Calu3 (cell line): ENCODE measurements around the gene HAS3. TPM values are rescaled to one million over a fixed set of nuclear protein-coding genes. Genes with fewer than 3 reads are reported as not detected.
"Not testable (repeated sequence)": the region's sequence is repeated elsewhere in the genome, so short reads cannot be mapped to it uniquely, and the experiment has no call there.

Source experiments
- BruUV-seq: library from RNA; stranded (reverse); fragments of 400-500 nt; replicated peaks from 2 replicates; lab custom pipeline; 2021; lab: Mats Ljungman, UMichigan
- CTCF ChIA-PET: fragments of 300-600 bp; sonication (Branson Sonifier 250); formaldehyde crosslinking; loops from one replicate; lab custom pipeline; 2022; ENCODE audit warnings: antibody characterized with exemption; lab: Charles Lee
- DNase-seq: peaks from one replicate; pipeline ENCODE4 v3.0.0; 2022
- H3K27ac Mint-ChIP-seq: one replicate; pipeline ENCODE4 v1.8.0; 2022; ENCODE audit warnings: mixed read lengths; ENCODE audit not compliant: unreplicated experiment
- H3K27me3 Mint-ChIP-seq: one replicate; pipeline ENCODE4 v1.8.0; 2022; ENCODE audit warnings: mixed read lengths; ENCODE audit not compliant: unreplicated experiment
- H3K36me3 Mint-ChIP-seq: one replicate; pipeline ENCODE4 v1.8.0; 2022; ENCODE audit warnings: mild to moderate bottlenecking, moderate library complexity, mixed read lengths; ENCODE audit not compliant: insufficient read depth, unreplicated experiment
- H3K4me1 Mint-ChIP-seq: one replicate; pipeline ENCODE4 v1.8.0; 2022; ENCODE audit warnings: mild to moderate bottlenecking, low read depth, mixed read lengths; ENCODE audit not compliant: unreplicated experiment
- H3K4me3 Mint-ChIP-seq: one replicate; pipeline ENCODE4 v1.8.0; 2022; ENCODE audit warnings: mild to moderate bottlenecking, low read depth, moderate library complexity, mixed read lengths; ENCODE audit not compliant: unreplicated experiment
- H3K9me3 Mint-ChIP-seq: one replicate; pipeline ENCODE4 v1.8.0; 2022; ENCODE audit warnings: low read depth, mixed read lengths; ENCODE audit not compliant: unreplicated experiment
- CTCF ChIP-seq: fragments of 200-600 bp; IDR thresholded peaks from one replicate; pipeline ENCODE4 v1.8.0; 2022; ENCODE audit warnings: antibody characterized with exemption; ENCODE audit not compliant: unreplicated experiment
- intact Hi-C: fragments of 100-400 bp; cut with micrococcal nuclease; formaldehyde crosslinking; loops from one replicate; pipeline ENCODE4 v1.10.0; 2022; ENCODE audit not compliant: unreplicated experiment
- total RNA-seq: library from RNA; stranded (reverse); gene quantifications from 2 replicates; pipeline ENCODE4 v1.2.3, GENCODE V29; 2022

The HAS3 gene
- total RNA-seq, 1 experiment from 2014 or later, result 33.2 TPM

- CTCF ChIA-PET, result no interaction called here
- H3K9me3 Mint-ChIP-seq, result no peaks in the 10 kb centered on the region
- intact Hi-C loops, result loop anchor here (10.0 kb wide), 1 partner anchor 601 kb away; no protein-coding TSS in a partner anchor
- peaks cover 11% of the 10 kb centered on the region for H3K4me1 Mint-ChIP-seq
- no peak for DNase-seq
- no peak overlapping the region for H3K4me3 Mint-ChIP-seq
- H3K27ac Mint-ChIP-seq, result no peak overlapping the region
- H3K27me3 Mint-ChIP-seq, result no peaks in the 10 kb centered on the region
- TF ChIP-seq CTCF, result no peak
- no TSS peak for BruUV-seq
- H3K36me3 Mint-ChIP-seq, result peaks cover 28% of the 10 kb centered on the region
Observed at GRCh38 chr16:69126221-69126620, 20.8 kb downstream of the HAS3 start.

- H3K4me1 Mint-ChIP-seq, result peaks cover 11% of the 10 kb centered on the region
- BruUV-seq, H3K27me3 Mint-ChIP-seq, DNase-seq, H3K9me3 Mint-ChIP-seq, H3K27ac Mint-ChIP-seq, H3K4me3 Mint-ChIP-seq: not testable (repeated sequence)
- CTCF ChIA-PET, result interaction anchor here (0.6 to 0.7 kb wide), 2 partner anchors 228 to 596 kb away, joined by 3 to 4 read pairs; no protein-coding TSS in a partner anchor
- intact Hi-C loops, result loop anchor here (10.0 kb wide), 1 partner anchor 602 kb away; no protein-coding TSS in a partner anchor
- H3K36me3 Mint-ChIP-seq, result peaks cover 31% of the 10 kb centered on the region
Observed at GRCh38 chr16:69126801-69127200, 21.3 kb downstream of the HAS3 start.

- Mint-ChIP-seq H3K27ac (no peak overlapping the region), H3K27me3 (no peaks in the 10 kb centered on the region), H3K4me3 (no peak overlapping the region), H3K36me3 (peaks cover 44% of the 10 kb centered on the region), H3K4me1 (peaks cover 11% of the 10 kb centered on the region), H3K9me3 (no peaks in the 10 kb centered on the region)
- no peak for TF ChIP-seq CTCF
- CTCF ChIA-PET, result interaction anchor here (0.7 kb wide), 1 partner anchor 20 kb away, joined by 3 read pairs; no protein-coding TSS in a partner anchor
- no peak for DNase-seq
- intact Hi-C loops, result loop anchor here (10.0 kb wide), 1 partner anchor 603 kb away; no protein-coding TSS in a partner anchor
- BruUV-seq, result no TSS peak
Observed at GRCh38 chr16:69127966-69128510, 22.6 kb downstream of the HAS3 start.

GRCh38 chr16:69130461-69130860, 25.0 kb downstream of the HAS3 start:
- Mint-ChIP-seq H3K36me3 (peaks cover 67% of the 10 kb centered on the region), H3K9me3 (no peaks in the 10 kb centered on the region), H3K27me3 (no peaks in the 10 kb centered on the region), H3K4me3 (peak overlapping the region; percentile 93), H3K4me1 (peaks cover 32% of the 10 kb centered on the region), H3K27ac (no peak overlapping the region)
- BruUV-seq, result TSS peak; percentile 59
- DNase-seq, result no peak
- no peak for TF ChIP-seq CTCF
- intact Hi-C loops, result no loop called here
- CTCF ChIA-PET, result no interaction called here
